Loucy (cell line): ENCODE results near the gene PTK6.

ENCODE experiments used
- H2AFZ ChIP-seq: fragments of 200-600 bp; sonication (generic); 2 replicates; pipeline ENCODE4 v1.6.0; 2016; ENCODE audit warnings: antibody characterized with exemption, mild to moderate bottlenecking, low read length, moderate library complexity
- H3F3A ChIP-seq: fragments of 200-600 bp; 2 replicates; pipeline ENCODE4 v1.6.0; 2016; ENCODE audit warnings: antibody characterized with exemption, low read depth, mild to moderate bottlenecking
- H3K27me3 ChIP-seq: fragments of 200-600 bp; sonication (generic); 2 replicates; pipeline ENCODE4 v1.6.1; 2014; ENCODE audit warnings: low read length, mild to moderate bottlenecking; ENCODE audit not compliant: insufficient read depth, poor library complexity, severe bottlenecking
- H3K36me3 ChIP-seq: fragments of 200-600 bp; sonication (generic); 2 replicates; pipeline ENCODE4 v1.6.1; 2016; ENCODE audit warnings: low read length; ENCODE audit not compliant: insufficient read depth
- H3K4me1 ChIP-seq: fragments of 200-600 bp; sonication (generic); 2 replicates; pipeline ENCODE4 v1.5.1; 2014; ENCODE audit warnings: low read length, mild to moderate bottlenecking; ENCODE audit not compliant: insufficient read depth, poor library complexity, severe bottlenecking
- H3K4me2 ChIP-seq: fragments of 200-600 bp; sonication (generic); 2 replicates; pipeline ENCODE4 v1.6.0; 2014; ENCODE audit warnings: antibody characterized with exemption, low read length, low read depth, mild to moderate bottlenecking; ENCODE audit not compliant: poor library complexity, severe bottlenecking
- H3K4me3 ChIP-seq: fragments of 200-600 bp; sonication (generic); 2 replicates; pipeline ENCODE4 v1.5.1; 2014; ENCODE audit warnings: low read length, mild to moderate bottlenecking, mixed read lengths; ENCODE audit not compliant: poor library complexity, severe bottlenecking
- H3K79me2 ChIP-seq: fragments of 200-600 bp; sonication (generic); 2 replicates; pipeline ENCODE4 v1.6.1; 2014; ENCODE audit warnings: low read length; ENCODE audit not compliant: insufficient read depth
- H3K9ac ChIP-seq: fragments of 200-600 bp; sonication (generic); 2 replicates; pipeline ENCODE4 v1.6.0; 2014; ENCODE audit warnings: mild to moderate bottlenecking, low read depth, low read length, moderate library complexity; ENCODE audit not compliant: poor library complexity, severe bottlenecking
- H3K9me2 ChIP-seq: fragments of 200-600 bp; sonication (generic); replicated peaks from 2 replicates; pipeline ENCODE4 v1.6.1; 2016; ENCODE audit warnings: low read depth, low read length, mixed read lengths
- H3K9me3 ChIP-seq: fragments of 200-600 bp; sonication (generic); 2 replicates; pipeline ENCODE4 v1.6.1; 2014; ENCODE audit warnings: mild to moderate bottlenecking, antibody characterized with exemption, low read length, low read depth; ENCODE audit not compliant: insufficient read depth
- H4K20me1 ChIP-seq: fragments of 200-600 bp; sonication (generic); 2 replicates; pipeline ENCODE4 v1.6.0; 2014; ENCODE audit warnings: antibody characterized with exemption, low read length, mild to moderate bottlenecking; ENCODE audit not compliant: insufficient read depth, poor library complexity, severe bottlenecking
- EZH2phosphoT487 ChIP-seq: fragments of 200-600 bp; IDR thresholded peaks from 2 replicates; pipeline ENCODE4 v1.6.1; 2018; ENCODE audit warnings: antibody characterized with exemption, mild to moderate bottlenecking, moderate library complexity, borderline replicate concordance
- TF ChIP-seq, protein P1 (sequence below): fragments of 200-600 bp; sonication (generic); conservative IDR thresholded peaks from 2 replicates; pipeline ENCODE4 v1.5.1; 2014; ENCODE audit warnings: mild to moderate bottlenecking, antibody characterized with exemption, low read length

PTK6 gene

DNA sequence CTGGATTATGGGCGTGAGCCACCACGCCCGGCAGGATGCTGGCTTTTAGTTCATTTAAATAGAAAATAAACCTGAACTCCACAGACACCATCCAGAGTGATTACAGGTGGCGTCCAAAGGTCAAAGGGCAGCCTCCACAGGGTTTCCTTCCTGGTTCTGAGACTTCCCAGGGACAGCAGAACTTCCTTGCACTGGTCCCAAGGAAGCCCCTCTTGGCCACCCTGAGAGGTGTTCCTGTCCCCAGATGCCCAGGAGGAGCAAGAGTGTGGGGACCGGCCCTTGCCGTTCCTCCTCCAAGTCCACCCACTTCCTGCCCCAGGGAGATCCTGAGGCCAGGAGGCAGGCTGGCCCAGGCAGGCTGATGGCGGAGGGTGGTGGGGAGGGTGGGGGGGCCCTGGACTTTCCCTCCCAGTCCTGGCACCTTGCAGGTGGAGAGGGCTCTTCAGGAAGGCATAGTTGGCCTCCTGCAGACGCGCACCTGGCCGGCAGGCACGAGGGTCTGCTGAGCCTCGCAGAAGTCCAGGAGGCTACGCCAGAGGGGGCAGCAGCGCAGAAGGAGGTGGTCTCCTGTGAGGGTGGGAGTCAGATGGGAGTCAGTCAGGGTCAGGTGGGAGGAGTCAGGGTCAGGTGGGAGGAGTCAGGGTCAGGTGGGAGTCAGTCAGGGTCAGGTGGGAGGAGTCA, 21.8 kb upstream of the PTK6 start:
- no peaks in the 10 kb centered on the region for H3K79me2 ChIP-seq

DNA sequence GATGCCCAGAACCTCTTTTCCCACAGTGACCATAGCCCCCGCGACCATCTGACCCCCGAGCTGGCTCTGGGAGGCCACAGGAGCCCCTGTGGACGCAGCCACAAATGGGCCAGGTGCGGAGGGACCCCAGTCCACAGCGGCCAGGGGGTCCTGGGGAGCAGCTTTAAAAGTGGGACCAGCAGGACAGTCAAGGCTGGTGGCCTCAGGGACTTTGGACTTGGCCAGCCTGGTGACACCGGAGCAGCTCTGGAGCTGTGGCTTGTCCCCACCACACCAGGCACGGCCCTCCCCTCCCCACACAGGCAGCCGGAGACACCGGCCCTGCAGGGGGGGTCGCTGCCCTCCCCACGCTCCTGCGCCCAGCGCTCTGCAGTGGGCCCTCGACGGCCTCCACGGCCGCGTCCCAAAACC, 20.3 kb upstream of the PTK6 start:
- Histone ChIP-seq H3K4me3 (no peak overlapping the region), H3K4me2 (no peak overlapping the region), H3K9ac (no peak overlapping the region), H3K27me3 (no peaks in the 10 kb centered on the region), H3F3A (no peaks in the 10 kb centered on the region), H4K20me1 (no peaks in the 10 kb centered on the region), H3K79me2 (no peaks in the 10 kb centered on the region), H3K36me3 (no peaks in the 10 kb centered on the region), H3K4me1 (peaks cover 14% of the 10 kb centered on the region), H3K9me2 (no peaks in the 10 kb centered on the region), H2AFZ (no peak overlapping the region), H3K9me3 (no peaks in the 10 kb centered on the region)
- TF ChIP-seq, protein P1, sequence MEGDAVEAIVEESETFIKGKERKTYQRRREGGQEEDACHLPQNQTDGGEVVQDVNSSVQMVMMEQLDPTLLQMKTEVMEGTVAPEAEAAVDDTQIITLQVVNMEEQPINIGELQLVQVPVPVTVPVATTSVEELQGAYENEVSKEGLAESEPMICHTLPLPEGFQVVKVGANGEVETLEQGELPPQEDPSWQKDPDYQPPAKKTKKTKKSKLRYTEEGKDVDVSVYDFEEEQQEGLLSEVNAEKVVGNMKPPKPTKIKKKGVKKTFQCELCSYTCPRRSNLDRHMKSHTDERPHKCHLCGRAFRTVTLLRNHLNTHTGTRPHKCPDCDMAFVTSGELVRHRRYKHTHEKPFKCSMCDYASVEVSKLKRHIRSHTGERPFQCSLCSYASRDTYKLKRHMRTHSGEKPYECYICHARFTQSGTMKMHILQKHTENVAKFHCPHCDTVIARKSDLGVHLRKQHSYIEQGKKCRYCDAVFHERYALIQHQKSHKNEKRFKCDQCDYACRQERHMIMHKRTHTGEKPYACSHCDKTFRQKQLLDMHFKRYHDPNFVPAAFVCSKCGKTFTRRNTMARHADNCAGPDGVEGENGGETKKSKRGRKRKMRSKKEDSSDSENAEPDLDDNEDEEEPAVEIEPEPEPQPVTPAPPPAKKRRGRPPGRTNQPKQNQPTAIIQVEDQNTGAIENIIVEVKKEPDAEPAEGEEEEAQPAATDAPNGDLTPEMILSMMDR = no peak
- no peak for TF ChIP-seq EZH2phosphoT487

More for the DNA sequence above, 21.8 kb upstream of the PTK6 start:
- no peak overlapping the region for H3K4me3 ChIP-seq
- no peaks in the 10 kb centered on the region for H3K4me1 ChIP-seq
- no peak for TF ChIP-seq EZH2phosphoT487
- TF ChIP-seq, protein P1 = no peak
- H3K9ac ChIP-seq = no peak overlapping the region
- H3K4me2 ChIP-seq = no peak overlapping the region
- H3K27me3 ChIP-seq = no peaks in the 10 kb centered on the region
- H2AFZ ChIP-seq = no peak overlapping the region
- H3K9me2 ChIP-seq = no peaks in the 10 kb centered on the region
- H4K20me1 ChIP-seq = no peaks in the 10 kb centered on the region
- no peaks in the 10 kb centered on the region for H3K9me3 ChIP-seq
- H3F3A ChIP-seq = no peaks in the 10 kb centered on the region
- no peaks in the 10 kb centered on the region for H3K36me3 ChIP-seq

DNA sequence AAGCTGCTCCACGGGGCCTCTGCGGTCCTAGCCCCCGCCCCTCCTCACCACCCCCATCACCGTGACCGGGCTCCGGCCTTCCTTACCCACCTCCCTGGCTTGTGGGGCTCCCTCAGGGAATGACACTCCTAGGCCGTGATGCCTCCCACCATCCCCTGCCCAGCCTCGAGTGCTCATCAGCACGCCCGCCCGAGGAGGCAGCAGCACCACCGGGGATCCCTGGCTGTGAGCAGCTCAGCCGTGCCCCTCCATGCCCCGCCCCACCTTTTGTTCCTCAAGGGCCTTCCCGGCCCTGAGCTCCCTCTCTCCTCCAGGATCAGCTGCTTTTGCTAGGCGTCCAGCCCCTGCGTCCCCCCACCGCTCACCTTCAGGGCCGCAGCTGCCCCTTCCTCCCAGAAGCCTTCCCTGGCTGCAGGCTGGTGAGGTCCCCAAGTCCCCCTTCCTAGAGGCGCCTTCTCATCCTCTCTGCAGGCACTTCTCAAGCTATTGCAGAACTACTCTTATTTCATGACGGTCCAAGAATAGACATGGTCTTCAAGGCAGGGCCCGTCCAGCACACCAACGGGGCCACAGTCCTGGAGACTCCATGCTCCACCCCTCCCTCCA, 19.8 kb upstream of the PTK6 start:
- Histone ChIP-seq H3K27me3 (no peaks in the 10 kb centered on the region), H4K20me1 (no peaks in the 10 kb centered on the region)

More for the DNA sequence above, 19.8 kb upstream of the PTK6 start:
- no peaks in the 10 kb centered on the region for H3F3A ChIP-seq
- H3K9ac ChIP-seq = no peak overlapping the region
- peaks cover 19% of the 10 kb centered on the region for H3K4me1 ChIP-seq
- H2AFZ ChIP-seq = no peak overlapping the region
- H3K4me3 ChIP-seq = no peak overlapping the region
- no peak overlapping the region for H3K4me2 ChIP-seq
- TF ChIP-seq, protein P1 = no peak
- TF ChIP-seq EZH2phosphoT487 = no peak
- no peaks in the 10 kb centered on the region for H3K9me2 ChIP-seq
- H3K36me3 ChIP-seq = no peaks in the 10 kb centered on the region
- no peaks in the 10 kb centered on the region for H3K9me3 ChIP-seq
- H3K79me2 ChIP-seq = no peaks in the 10 kb centered on the region
